Measurements from ENCODE around the gene GPR180.

Gene GPR180

DNA sequence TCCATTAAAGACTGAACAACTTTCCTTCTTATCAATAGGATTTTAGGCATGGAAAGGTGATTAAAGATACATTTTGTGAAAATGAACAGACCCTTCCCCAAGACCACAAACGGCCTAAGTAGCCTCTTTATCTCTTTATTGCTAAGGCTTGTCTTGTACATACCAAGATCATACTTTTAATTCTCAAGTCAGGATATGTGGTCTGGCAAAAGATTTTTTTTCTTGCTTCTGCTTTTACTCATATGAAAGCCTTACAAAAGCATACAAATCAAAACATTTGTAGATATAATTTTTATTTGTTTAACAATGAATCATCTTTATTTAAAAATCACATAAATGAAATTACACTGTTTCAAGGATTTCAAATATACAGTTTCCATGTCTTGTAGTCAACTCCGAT is 41.5 kb upstream of the GPR180 start:
- Histone ChIP-seq H3K4me3 (ENCODE audit: low read length) (no peak overlapping the region), H3K9ac (ENCODE audit: low read length) (no peak overlapping the region), H3K4me2 (ENCODE audit: low read length) (no peak overlapping the region), H3K9me3 (ENCODE audit: insufficient read depth, low read length) (no peaks in the 10 kb centered on the region), H3K79me2 (ENCODE audit: low read length) (no peaks in the 10 kb centered on the region), H3K36me3 (replicated peaks; ENCODE audit: low read depth, low read length) (peaks cover 14% of the 10 kb centered on the region), H3K27ac (ENCODE audit: low read length) (no peak overlapping the region), H3K4me1 (ENCODE audit: low read length) (peaks cover 11% of the 10 kb centered on the region), H2AFZ (ENCODE audit: low read depth, low read length) (no peak overlapping the region), H3K27me3 (ENCODE audit: low read depth, low read length) (no peaks in the 10 kb centered on the region), H4K20me1 (ENCODE audit: insufficient read depth, low read length) (no peaks in the 10 kb centered on the region)
- TF ChIP-seq CTCF (IDR thresholded peaks at IDR 0.05; ENCODE audit: low read depth, low read length), result no peak
- TF ChIP-seq EZH2phosphoT487 (IDR thresholded peaks at IDR 0.05; ENCODE audit: low read depth), result no peak

DNA sequence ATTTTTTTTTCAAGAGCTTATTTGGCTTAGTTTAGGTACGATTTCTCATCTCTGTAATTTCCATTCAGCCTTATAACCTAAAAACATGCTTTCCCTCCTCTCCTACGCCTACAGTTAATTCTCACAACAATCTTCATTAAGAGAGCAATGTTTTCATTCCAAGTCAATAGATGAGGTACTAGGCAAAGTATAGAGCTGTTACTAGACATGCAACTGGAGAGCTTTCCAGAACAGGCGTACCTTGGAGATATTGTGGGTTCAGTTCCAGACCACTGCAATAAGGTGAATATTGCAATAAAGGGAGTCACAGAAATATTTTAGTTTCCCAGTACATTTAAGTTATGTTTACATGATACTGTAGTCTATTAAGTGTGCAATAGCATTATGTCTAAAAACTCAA is 40.5 kb upstream of the GPR180 start:
- Histone ChIP-seq H4K20me1 (ENCODE audit: insufficient read depth, low read length) (no peaks in the 10 kb centered on the region), H3K36me3 (replicated peaks; ENCODE audit: low read depth, low read length) (peaks cover 14% of the 10 kb centered on the region), H3K4me1 (ENCODE audit: low read length) (peaks cover 11% of the 10 kb centered on the region), H3K27me3 (ENCODE audit: low read depth, low read length) (no peaks in the 10 kb centered on the region), H3K4me3 (ENCODE audit: low read length) (no peak overlapping the region), H3K4me2 (ENCODE audit: low read length) (no peak overlapping the region), H3K27ac (ENCODE audit: low read length) (no peak overlapping the region), H3K9me3 (ENCODE audit: insufficient read depth, low read length) (no peaks in the 10 kb centered on the region), H2AFZ (ENCODE audit: low read depth, low read length) (no peak overlapping the region), H3K79me2 (ENCODE audit: low read length) (no peaks in the 10 kb centered on the region), H3K9ac (ENCODE audit: low read length) (no peak overlapping the region)
- TF ChIP-seq CTCF (IDR thresholded peaks at IDR 0.05; ENCODE audit: low read depth, low read length) (no peak), EZH2phosphoT487 (IDR thresholded peaks at IDR 0.05; ENCODE audit: low read depth) (no peak)

- no peaks in the 10 kb centered on the region for H3K9me3 ChIP-seq (ENCODE audit: insufficient read depth, low read length)
- peaks cover 52% of the 10 kb centered on the region for H3K36me3 ChIP-seq (replicated peaks; ENCODE audit: low read depth, low read length)
- H3K4me2 ChIP-seq (ENCODE audit: low read length), result no peak overlapping the region
- no peak overlapping the region for H2AFZ ChIP-seq (ENCODE audit: low read depth, low read length)
- H3K79me2 ChIP-seq (ENCODE audit: low read length), result no peaks in the 10 kb centered on the region
- H4K20me1 ChIP-seq (ENCODE audit: insufficient read depth, low read length), result no peaks in the 10 kb centered on the region
- no peak overlapping the region for H3K4me3 ChIP-seq (ENCODE audit: low read length)
- no peak overlapping the region for H3K9ac ChIP-seq (ENCODE audit: low read length)
- peaks cover 5% of the 10 kb centered on the region for H3K4me1 ChIP-seq (ENCODE audit: low read length)
- no peaks in the 10 kb centered on the region for H3K27me3 ChIP-seq (ENCODE audit: low read depth, low read length)
- TF ChIP-seq EZH2phosphoT487 (IDR thresholded peaks at IDR 0.05; ENCODE audit: low read depth) (no peak), CTCF (IDR thresholded peaks at IDR 0.05; ENCODE audit: low read depth, low read length) (no peak)
- no peak overlapping the region for H3K27ac ChIP-seq (ENCODE audit: low read length)
These were observed 34.1 kb upstream of the GPR180 start for GRCh38 chr13:94567581-94567980.

GRCh38 chr13:94568443-94568842 is 33.2 kb upstream of the GPR180 start:
- no peaks in the 10 kb centered on the region for H3K4me1 ChIP-seq (ENCODE audit: low read length)
- no peak for TF ChIP-seq EZH2phosphoT487 (IDR thresholded peaks at IDR 0.05; ENCODE audit: low read depth)
- no peak for TF ChIP-seq CTCF (IDR thresholded peaks at IDR 0.05; ENCODE audit: low read depth, low read length)
- no peak overlapping the region for H3K27ac ChIP-seq (ENCODE audit: low read length)
- no peaks in the 10 kb centered on the region for H3K9me3 ChIP-seq (ENCODE audit: insufficient read depth, low read length)
- no peak overlapping the region for H3K9ac ChIP-seq (ENCODE audit: low read length)
- no peaks in the 10 kb centered on the region for H3K79me2 ChIP-seq (ENCODE audit: low read length)
- H3K36me3 ChIP-seq (replicated peaks; ENCODE audit: low read depth, low read length), result peaks cover 53% of the 10 kb centered on the region
- no peaks in the 10 kb centered on the region for H3K27me3 ChIP-seq (ENCODE audit: low read depth, low read length)
- H4K20me1 ChIP-seq (ENCODE audit: insufficient read depth, low read length), result no peaks in the 10 kb centered on the region
- H3K4me3 ChIP-seq (ENCODE audit: low read length), result no peak overlapping the region
- no peak overlapping the region for H3K4me2 ChIP-seq (ENCODE audit: low read length)
- no peak overlapping the region for H2AFZ ChIP-seq (ENCODE audit: low read depth, low read length)

Measured in OCI-LY3 (cell line).